H9 (cell line): ENCODE results near the gene PALM3. TPM values are rescaled to one million over a fixed set of nuclear protein-coding genes. Genes with fewer than 3 reads are reported as not detected.

Experiments
- DNase-seq: peaks from one replicate; pipeline ENCODE4 v3.0.0-alpha.2; 2017
- H2AFZ ChIP-seq: one replicate; pipeline ENCODE4 v1.6.1; 2013; ENCODE audit warnings: mild to moderate bottlenecking, low read length, control low read depth, moderate library complexity
- H2AK5ac ChIP-seq: 2 replicates; pipeline ENCODE4 v1.6.1; 2013; ENCODE audit warnings: low read length, control low read depth, mixed read lengths; ENCODE audit not compliant: insufficient read length
- H2BK120ac ChIP-seq: one replicate; pipeline ENCODE4 v1.6.1; 2013; ENCODE audit warnings: low read depth, mild to moderate bottlenecking, low read length, control low read depth, inconsistent platforms; ENCODE audit not compliant: poor library complexity, severe bottlenecking
- H2BK12ac ChIP-seq: 2 replicates; pipeline ENCODE4 v1.6.1; 2013; ENCODE audit warnings: low read length, control low read depth, mixed read lengths, low read depth; ENCODE audit not compliant: insufficient read length
- H2BK15ac ChIP-seq: 2 replicates; pipeline ENCODE4 v1.6.1; 2013; ENCODE audit warnings: low read depth, low read length, control low read depth
- H2BK20ac ChIP-seq: one replicate; pipeline ENCODE4 v1.6.1; 2013; ENCODE audit warnings: low read depth, mild to moderate bottlenecking, low read length, control low read depth, inconsistent platforms; ENCODE audit not compliant: poor library complexity, severe bottlenecking
- H2BK5ac ChIP-seq: 2 replicates; pipeline ENCODE4 v1.6.1; 2013; ENCODE audit warnings: low read length, control low read depth, mixed read lengths; ENCODE audit not compliant: insufficient read length
- H3K14ac ChIP-seq: 2 replicates; pipeline ENCODE4 v1.6.1; 2013; ENCODE audit warnings: low read length, control low read depth; ENCODE audit not compliant: insufficient read depth
- H3K18ac ChIP-seq: 2 replicates; pipeline ENCODE4 v1.6.1; 2013; ENCODE audit warnings: low read depth, mild to moderate bottlenecking, mixed read lengths, low read length, control low read depth; ENCODE audit not compliant: insufficient read length
- H3K23ac ChIP-seq: 2 replicates; pipeline ENCODE4 v1.6.1; 2013; ENCODE audit warnings: low read length, control low read depth, mixed read lengths, low read depth; ENCODE audit not compliant: insufficient read length
- H3K23me2 ChIP-seq: 2 replicates; pipeline ENCODE4 v1.6.1; 2013; ENCODE audit warnings: low read depth, mild to moderate bottlenecking, mixed read lengths, low read length, control low read depth; ENCODE audit not compliant: insufficient read length, poor library complexity, severe bottlenecking
- H3K27ac ChIP-seq: 2 replicates; pipeline ENCODE4 v1.5.1; 2013; ENCODE audit warnings: low read length, control low read depth, mixed read lengths, low read depth; ENCODE audit not compliant: insufficient read length
- H3K27me3 ChIP-seq: 2 replicates; pipeline ENCODE4 v1.6.1; 2013; ENCODE audit warnings: low read length, control low read depth, inconsistent platforms; ENCODE audit not compliant: insufficient read depth
- H3K4ac ChIP-seq: 2 replicates; pipeline ENCODE4 v1.6.1; 2013; ENCODE audit warnings: low read depth, mild to moderate bottlenecking, control low read depth, inconsistent platforms, low read length, moderate library complexity
- H3K4me1 ChIP-seq: 2 replicates; pipeline ENCODE4 v1.6.1; 2013; ENCODE audit warnings: low read length, control low read depth, inconsistent platforms; ENCODE audit not compliant: insufficient read depth
- H3K4me2 ChIP-seq: 2 replicates; pipeline ENCODE4 v1.6.1; 2013; ENCODE audit warnings: low read length, control low read depth, mixed read lengths; ENCODE audit not compliant: insufficient read length, insufficient read depth
- H3K56ac ChIP-seq: 2 replicates; pipeline ENCODE4 v1.6.1; 2013; ENCODE audit warnings: low read depth, mild to moderate bottlenecking, mixed read lengths, low read length, control low read depth; ENCODE audit not compliant: insufficient read length
- H3K79me1 ChIP-seq: 2 replicates; pipeline ENCODE4 v1.6.1; 2013; ENCODE audit warnings: low read depth, mild to moderate bottlenecking, moderate library complexity, low read length, control low read depth, inconsistent platforms; ENCODE audit not compliant: insufficient read depth, poor library complexity, severe bottlenecking
- H3K79me2 ChIP-seq: 2 replicates; pipeline ENCODE4 v1.6.1; 2013; ENCODE audit warnings: low read length, control low read depth, inconsistent platforms; ENCODE audit not compliant: insufficient read depth
- H3K9ac ChIP-seq: 2 replicates; pipeline ENCODE4 v1.6.1; 2013; ENCODE audit warnings: low read length, control low read depth, mixed read lengths; ENCODE audit not compliant: insufficient read length; ENCODE audit errors: extremely low read depth
- H3K9me3 ChIP-seq: one replicate; pipeline ENCODE4 v1.6.1; 2013; ENCODE audit warnings: low read depth, low read length, inconsistent platforms; ENCODE audit not compliant: control insufficient read depth
- H3T11ph ChIP-seq: one replicate; pipeline ENCODE4 v1.6.1; 2013; ENCODE audit warnings: mild to moderate bottlenecking, low read length, control low read depth, inconsistent platforms
- H4K20me1 ChIP-seq: one replicate; pipeline ENCODE4 v1.6.1; 2013; ENCODE audit not compliant: control insufficient read depth, insufficient read length, insufficient read depth
- H4K5ac ChIP-seq: 2 replicates; pipeline ENCODE4 v1.6.1; 2013; ENCODE audit warnings: low read depth, mild to moderate bottlenecking, mixed read lengths, low read length, control low read depth; ENCODE audit not compliant: insufficient read length
- H4K8ac ChIP-seq: replicated peaks from 2 replicates; pipeline ENCODE4 v1.6.1; 2013; ENCODE audit warnings: low read length, control low read depth, mixed read lengths, low read depth; ENCODE audit not compliant: insufficient read length
- H4K91ac ChIP-seq: 2 replicates; pipeline ENCODE4 v1.6.1; 2013; ENCODE audit warnings: low read depth, mild to moderate bottlenecking, moderate library complexity, mixed read lengths, low read length, control low read depth; ENCODE audit not compliant: insufficient read length
- H3K27ac Mint-ChIP-seq, 3 experiments: 2 replicates in 2 of 3; 3 replicates in 1 of 3; pipeline ENCODE4 v1.8.0; 2020 to 2021; ENCODE audit warnings: mixed read lengths in 3 of 3, mild to moderate bottlenecking in 1 of 3, moderate library complexity in 1 of 3
- H3K27me3 Mint-ChIP-seq: 2 replicates; pipeline ENCODE4 v1.8.0; 2021; ENCODE audit warnings: low read depth, mild to moderate bottlenecking, moderate library complexity, mixed read lengths
- H3K36me3 Mint-ChIP-seq, 3 experiments: 2 replicates in 2 of 3; 3 replicates in 1 of 3; pipeline ENCODE4 v1.8.0; 2020 to 2021; ENCODE audit warnings: low read depth in 3 of 3, mixed read lengths in 3 of 3; ENCODE audit not compliant: insufficient read depth in 1 of 3
- H3K4me1 Mint-ChIP-seq, 2 experiments: 2 replicates each; pipeline ENCODE4 v1.8.0; 2020; ENCODE audit warnings: mixed read lengths in 2 of 2
- H3K4me3 Mint-ChIP-seq, 2 experiments: 2 replicates in 1 of 2; 3 replicates in 1 of 2; pipeline ENCODE4 v1.8.0; 2020 to 2021; ENCODE audit warnings: mild to moderate bottlenecking in 2 of 2, mixed read lengths in 2 of 2, moderate library complexity in 1 of 2
- H3K9me3 Mint-ChIP-seq, 2 experiments: 2 replicates in 1 of 2; 3 replicates in 1 of 2; pipeline ENCODE4 v1.8.0; 2020; ENCODE audit warnings: mild to moderate bottlenecking in 2 of 2, mixed read lengths in 2 of 2, moderate library complexity in 1 of 2
- CTCF ChIP-seq: fragments of 200-600 bp; sonication (generic); conservative IDR thresholded peaks from 3 replicates; pipeline ENCODE4 v1.8.0; 2021; ENCODE audit warnings: antibody characterized with exemption, mild to moderate bottlenecking
- WGBS: extraction: QIAGEN DNeasy Blood & Tissue Kit; methylation state at CpG from one replicate; pipeline ENCODE4 v1.1.7; 2013; ENCODE audit warnings: missing lambda C conversion rate, low lambda C conversion rate, mixed read lengths; ENCODE audit not compliant: insufficient read length; ENCODE audit errors: extremely low coverage; 5-methylcytosine and 5-hydroxymethylcytosine counted together
- total RNA-seq: library from RNA; stranded (reverse); gene quantifications from 2 replicates; pipeline ENCODE4 v1.2.1, GENCODE V29; 2021

Gene PALM3
- total RNA-seq, 1 experiment from 2014 or later = 11.5 TPM

DNA sequence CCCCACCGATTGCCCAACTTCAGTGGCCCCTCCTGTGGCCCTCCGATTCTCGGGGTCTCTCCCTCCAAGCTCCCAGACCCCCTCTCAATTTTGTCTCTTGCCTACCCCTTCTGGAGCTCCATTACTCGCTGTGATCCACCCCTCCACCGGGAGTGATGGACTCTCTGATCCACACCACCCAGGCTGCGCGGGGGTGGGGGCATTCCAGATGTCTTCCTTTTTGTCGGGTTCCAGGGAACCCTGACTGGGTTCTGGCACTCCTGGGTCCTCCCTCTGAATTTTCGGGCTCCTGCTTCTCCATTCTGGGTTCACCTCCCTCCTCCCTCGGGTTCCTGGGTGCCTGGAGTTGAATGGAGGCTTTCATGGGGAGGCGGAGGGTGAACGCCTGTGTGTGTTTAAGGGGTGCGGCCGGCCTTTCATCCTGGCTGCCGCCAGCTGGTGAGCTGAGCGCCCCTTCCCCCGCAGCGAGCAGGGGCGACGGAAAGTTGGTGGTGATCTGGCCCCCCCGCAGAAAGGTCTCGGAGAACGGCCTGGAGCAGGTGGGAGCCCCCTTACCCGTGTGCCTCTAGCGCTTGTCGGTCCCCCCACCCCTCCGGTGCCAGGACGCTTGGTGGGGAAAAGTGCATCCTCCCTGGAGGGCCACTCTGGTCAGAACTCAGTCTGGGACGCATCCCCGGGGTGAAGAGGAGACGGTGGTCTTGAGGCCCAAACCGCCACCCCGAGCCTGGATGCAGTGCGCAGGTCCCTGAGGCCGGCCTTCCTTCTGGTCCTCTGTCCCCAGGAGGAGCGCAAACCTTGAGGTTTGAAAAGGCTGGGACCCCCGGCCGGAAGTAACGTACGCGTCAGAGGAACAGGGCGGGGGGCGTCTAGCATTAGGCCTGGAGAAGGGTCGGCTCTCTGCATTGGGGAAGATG, 12.3 kb upstream of the PALM3 start:
- no peaks in the 10 kb centered on the region; a peak in 1 of 5 replicates for H3K9me3 Mint-ChIP-seq
- DNase-seq = no peak
- Histone ChIP-seq H3K23ac (no peak overlapping the region), H3K4ac (no peak overlapping the region), H3K23me2 (peaks cover 21% of the 10 kb centered on the region), H3K79me2 (no peaks in the 10 kb centered on the region), H3K4me2 (peak overlapping the region; percentile 61), H3T11ph (no peak overlapping the region), H2BK12ac (no peak overlapping the region), H4K91ac (no peak overlapping the region), H2BK5ac (no peak overlapping the region), H4K8ac (no peak overlapping the region), H2AFZ (no peak overlapping the region), H2AK5ac (no peak overlapping the region), H3K4me1 (no peaks in the 10 kb centered on the region), H3K79me1 (no peaks in the 10 kb centered on the region), H3K14ac (no peak overlapping the region), H2BK20ac (no peak overlapping the region), H3K56ac (no peak overlapping the region), H3K27me3 (peaks cover 14% of the 10 kb centered on the region; the same call in 1 of the 2 replicates), H3K27ac (no peak overlapping the region), H2BK120ac (no peak overlapping the region), H3K9me3 (no peaks in the 10 kb centered on the region), H4K20me1 (no peaks in the 10 kb centered on the region), H3K18ac (no peak overlapping the region), H3K9ac (no peak overlapping the region), H2BK15ac (no peak overlapping the region), H4K5ac (no peak overlapping the region)
- no peak overlapping the region for H3K27ac Mint-ChIP-seq
- peaks cover 70% of the 10 kb centered on the region for H3K27me3 Mint-ChIP-seq
- H3K4me3 Mint-ChIP-seq = peak overlapping the region; percentile 73 to 86
- TF ChIP-seq CTCF = no peak
- H3K36me3 Mint-ChIP-seq = no peaks in the 10 kb centered on the region
- no CpG with 5 or more reads among the region's 44 CpGs for WGBS
- H3K4me1 Mint-ChIP-seq = peaks cover 7 to 12% of the 10 kb centered on the region in 2 experiments; a peak in 3 of 4 replicates
